Neuronal stem cell (in vitro differentiated cells): ENCODE measurements around the gene SIDT2.

Experiments
- DNase-seq: peaks from one replicate; pipeline ENCODE4 v3.0.0-alpha.2; 2013; ENCODE audit warnings: low spot score
- H2AFZ ChIP-seq: one replicate; pipeline ENCODE4 v1.6.1; 2013; ENCODE audit warnings: mild to moderate bottlenecking, low read length, inconsistent platforms
- H2AK5ac ChIP-seq: 2 replicates; pipeline ENCODE4 v1.6.1; 2013; ENCODE audit warnings: low read depth, mild to moderate bottlenecking, inconsistent platforms, low read length, moderate library complexity, mixed read lengths
- H2BK120ac ChIP-seq: 2 replicates; pipeline ENCODE4 v1.6.1; 2013; ENCODE audit warnings: low read depth, mild to moderate bottlenecking, inconsistent platforms, low read length, moderate library complexity, mixed read lengths
- H2BK12ac ChIP-seq: one replicate; pipeline ENCODE4 v1.6.1; 2013; ENCODE audit warnings: low read length, inconsistent platforms
- H2BK15ac ChIP-seq: 2 replicates; pipeline ENCODE4 v1.6.1; 2013; ENCODE audit warnings: mild to moderate bottlenecking, low read length, inconsistent platforms, mixed read lengths
- H2BK5ac ChIP-seq: one replicate; pipeline ENCODE4 v1.6.1; 2013; ENCODE audit warnings: inconsistent platforms, mild to moderate bottlenecking, low read length, moderate library complexity
- H3K14ac ChIP-seq: one replicate; pipeline ENCODE4 v1.6.1; 2013; ENCODE audit warnings: low read length, inconsistent platforms
- H3K18ac ChIP-seq: 2 replicates; pipeline ENCODE4 v1.6.1; 2013; ENCODE audit warnings: low read length, inconsistent platforms
- H3K23ac ChIP-seq: 2 replicates; pipeline ENCODE4 v1.6.1; 2013; ENCODE audit warnings: low read depth, mild to moderate bottlenecking, mixed read lengths, low read length, inconsistent platforms; ENCODE audit not compliant: poor library complexity
- H3K27ac ChIP-seq: replicated peaks from 3 replicates; pipeline ENCODE4 v1.5.1; 2013; ENCODE audit warnings: low read length, inconsistent platforms
- H3K27me3 ChIP-seq, 3 experiments: 2 replicates each; pipeline ENCODE4 v1.6.1; 2013; ENCODE audit warnings: low read length in 3 of 3, mild to moderate bottlenecking in 2 of 3, inconsistent platforms in 1 of 3, low read depth in 1 of 3, mixed read lengths in 1 of 3, moderate library complexity in 1 of 3; ENCODE audit not compliant: control insufficient read depth in 3 of 3, insufficient read depth in 3 of 3
- H3K36me3 ChIP-seq, 2 donors: replicated peaks in 1 of 2; 2 replicates each; pipeline ENCODE4 v1.6.1; 2013; ENCODE audit warnings: low read length in 2 of 2; ENCODE audit not compliant: control insufficient read depth in 2 of 2, insufficient read depth in 2 of 2
- H3K4ac ChIP-seq: 2 replicates; pipeline ENCODE4 v1.6.1; 2013; ENCODE audit warnings: inconsistent platforms, mild to moderate bottlenecking, low read length, moderate library complexity
- H3K4me1 ChIP-seq, 2 donors: 1 replicate in 1 of 2; 2 replicates in 1 of 2; pipeline ENCODE4 v1.6.1; 2013; ENCODE audit warnings: low read length in 2 of 2, low read depth in 1 of 2; ENCODE audit not compliant: control insufficient read depth in 2 of 2, insufficient read depth in 1 of 2
- H3K4me2 ChIP-seq: one replicate; pipeline ENCODE4 v1.6.1; 2013; ENCODE audit warnings: mild to moderate bottlenecking, low read length, inconsistent platforms; ENCODE audit not compliant: insufficient read depth, poor library complexity, severe bottlenecking
- H3K4me3 ChIP-seq, 2 donors: 2 replicates each; pipeline ENCODE4 v1.5.1; 2013; ENCODE audit warnings: low read length in 2 of 2, mild to moderate bottlenecking in 2 of 2, inconsistent platforms in 1 of 2, moderate library complexity in 1 of 2
- H3K79me1 ChIP-seq: one replicate; pipeline ENCODE4 v1.6.1; 2013; ENCODE audit warnings: low read depth, mild to moderate bottlenecking, inconsistent platforms, low read length, moderate library complexity
- H3K9ac ChIP-seq: one replicate; pipeline ENCODE4 v1.6.1; 2013; ENCODE audit warnings: mild to moderate bottlenecking, low read depth, low read length, inconsistent platforms; ENCODE audit not compliant: poor library complexity
- H3K9me3 ChIP-seq, 2 donors: replicated peaks in 1 of 2; 2 replicates each; pipeline versions ENCODE3 to v1.6.1; 2013; ENCODE audit warnings: low read length in 2 of 2, mild to moderate bottlenecking in 2 of 2, inconsistent platforms in 1 of 2, low read depth in 1 of 2, mixed read lengths in 1 of 2, moderate library complexity in 1 of 2; ENCODE audit not compliant: control insufficient read depth in 2 of 2, insufficient read depth in 1 of 2
- H4K8ac ChIP-seq: one replicate; pipeline ENCODE4 v1.6.1; 2013; ENCODE audit warnings: low read depth, mild to moderate bottlenecking, inconsistent platforms, low read length, moderate library complexity
- H4K91ac ChIP-seq: one replicate; pipeline ENCODE4 v1.6.1; 2013; ENCODE audit warnings: low read length, low read depth, mild to moderate bottlenecking, inconsistent platforms; ENCODE audit not compliant: poor library complexity
- WGBS, 2 donors: extraction: QIAGEN DNeasy Blood & Tissue Kit; methylation state at CpG; one replicate each; pipeline ENCODE4 v1.1.7; 2013; ENCODE audit warnings: missing lambda C conversion rate in 2 of 2, mixed read lengths in 1 of 2; ENCODE audit not compliant: insufficient read length in 2 of 2, insufficient replicate concordance in 1 of 2; ENCODE audit errors: extremely low coverage in 2 of 2; 5-methylcytosine and 5-hydroxymethylcytosine counted together

SIDT2 gene

GRCh38 chr11:117219001-117219400 lies 40.5 kb downstream of the SIDT2 start:
- Histone ChIP-seq H2BK5ac (no peak overlapping the region), H2AFZ (no peak overlapping the region), H3K14ac (no peak overlapping the region), H3K18ac (no peak overlapping the region), H3K27ac (no peak overlapping the region), H2BK12ac (no peak overlapping the region), H3K4me1 (peaks cover 8 to 9% of the 10 kb centered on the region in 2 donors), H3K27me3 (no peaks in the 10 kb centered on the region), H2AK5ac (no peak overlapping the region), H3K36me3 (peaks cover 33 to 78% of the 10 kb centered on the region in 2 donors), H3K9ac (no peak overlapping the region), H3K23ac (no peak overlapping the region), H4K91ac (no peak overlapping the region), H3K4me2 (no peak overlapping the region), H3K4me3 (no peak overlapping the region), H3K4ac (no peak overlapping the region), H3K9me3 (no peaks in the 10 kb centered on the region), H2BK15ac (no peak overlapping the region), H4K8ac (no peak overlapping the region), H2BK120ac (no peak overlapping the region), H3K79me1 (no peaks in the 10 kb centered on the region)
- no peak for DNase-seq
- no CpG with 5 or more reads among the region's 9 CpGs for WGBS, 2 donors

- no peak for DNase-seq
- no peak overlapping the region for H3K4me3 ChIP-seq
- H2AFZ ChIP-seq: no peak overlapping the region
- no peaks in the 10 kb centered on the region for H3K27me3 ChIP-seq
- H3K23ac ChIP-seq: no peak overlapping the region
- no CpG with 5 or more reads among the region's 8 CpGs for WGBS, 2 donors
- H2AK5ac ChIP-seq: no peak overlapping the region
- H4K8ac ChIP-seq: no peak overlapping the region
- no peak overlapping the region for H3K27ac ChIP-seq
- H4K91ac ChIP-seq: no peak overlapping the region
- H3K9me3 ChIP-seq: no peaks in the 10 kb centered on the region
- peaks cover 5 to 11% of the 10 kb centered on the region in 2 donors for H3K4me1 ChIP-seq
- no peak overlapping the region for H3K4ac ChIP-seq
- H3K9ac ChIP-seq: no peak overlapping the region
- no peak overlapping the region for H2BK12ac ChIP-seq
- H3K36me3 ChIP-seq: peaks cover 35 to 82% of the 10 kb centered on the region in 2 donors
- peak overlapping the region; percentile 75 for H3K14ac ChIP-seq
- H3K4me2 ChIP-seq: no peak overlapping the region
- H2BK15ac ChIP-seq: no peak overlapping the region
- no peak overlapping the region for H2BK120ac ChIP-seq
- no peak overlapping the region for H3K18ac ChIP-seq
- H2BK5ac ChIP-seq: no peak overlapping the region
- no peaks in the 10 kb centered on the region for H3K79me1 ChIP-seq
Measured at GRCh38 chr11:117219455-117219854, 40.9 kb downstream of the SIDT2 start.

- Histone ChIP-seq H2AK5ac (no peak overlapping the region), H3K9ac (no peak overlapping the region), H3K9me3 (no peaks in the 10 kb centered on the region), H3K23ac (no peak overlapping the region), H3K18ac (no peak overlapping the region), H3K4me3 (no peak overlapping the region), H2BK15ac (no peak overlapping the region), H2BK5ac (no peak overlapping the region), H2BK120ac (no peak overlapping the region), H4K91ac (no peak overlapping the region), H4K8ac (no peak overlapping the region), H3K4me1 (peaks cover under 1 to 7% of the 10 kb centered on the region in 2 donors), H3K4ac (no peak overlapping the region), H3K14ac (no peak overlapping the region), H3K36me3 (peaks cover 36 to 85% of the 10 kb centered on the region in 2 donors), H3K27ac (no peak overlapping the region), H3K4me2 (no peak overlapping the region), H3K27me3 (no peaks in the 10 kb centered on the region), H2AFZ (no peak overlapping the region), H2BK12ac (no peak overlapping the region), H3K79me1 (no peaks in the 10 kb centered on the region)
- WGBS, 2 donors: no CpG with 5 or more reads among the region's 4 CpGs
- DNase-seq: no peak
Measured at GRCh38 chr11:117219995-117220394, 41.5 kb downstream of the SIDT2 start.

- Histone ChIP-seq H3K4me2 (no peak overlapping the region), H3K18ac (no peak overlapping the region), H3K14ac (no peak overlapping the region), H4K91ac (no peak overlapping the region), H2BK120ac (no peak overlapping the region), H2BK5ac (no peak overlapping the region), H3K79me1 (no peaks in the 10 kb centered on the region), H3K36me3 (peaks cover 40 to 89% of the 10 kb centered on the region in 2 donors), H3K23ac (no peak overlapping the region), H3K27ac (no peak overlapping the region), H3K9me3 (no peaks in the 10 kb centered on the region), H2AFZ (no peak overlapping the region), H3K9ac (no peak overlapping the region), H3K4me3 (no peak overlapping the region), H2AK5ac (no peak overlapping the region), H2BK12ac (no peak overlapping the region), H4K8ac (no peak overlapping the region), H3K27me3 (no peaks in the 10 kb centered on the region), H3K4ac (no peak overlapping the region), H2BK15ac (no peak overlapping the region), H3K4me1 (peaks cover 0 to 7% of the 10 kb centered on the region in 2 donors)
- no peak for DNase-seq
- WGBS, 2 donors: no CpG with 5 or more reads among the region's 9 CpGs
Measured at GRCh38 chr11:117220568-117220967, 42.0 kb downstream of the SIDT2 start.
